Esophagus mucosa (tissue), 1 donor: Measurements from ENCODE around the gene ZBTB16. TPM values are rescaled to one million over a fixed set of nuclear protein-coding genes. Genes with fewer than 3 reads are reported as not detected.
A peak's percentile ranks its signal among the peaks of the same experiment; 100 is the strongest.

Experiments
- ATAC-seq: fragments of 200-7000 bp; cut with Tn5 transposase; one replicate; pipeline ENCODE4 v1.9.1; 2020
- total RNA-seq: library from RNA; stranded (reverse); gene quantifications from one replicate; pipeline ENCODE4 v1.2.4, GENCODE V29; 2023
- donor health status: DM: yes; HTN: yes; CAD: no.

Gene ZBTB16
- total RNA-seq, 1 donor from 2014 or later: 5.4 TPM

DNA sequence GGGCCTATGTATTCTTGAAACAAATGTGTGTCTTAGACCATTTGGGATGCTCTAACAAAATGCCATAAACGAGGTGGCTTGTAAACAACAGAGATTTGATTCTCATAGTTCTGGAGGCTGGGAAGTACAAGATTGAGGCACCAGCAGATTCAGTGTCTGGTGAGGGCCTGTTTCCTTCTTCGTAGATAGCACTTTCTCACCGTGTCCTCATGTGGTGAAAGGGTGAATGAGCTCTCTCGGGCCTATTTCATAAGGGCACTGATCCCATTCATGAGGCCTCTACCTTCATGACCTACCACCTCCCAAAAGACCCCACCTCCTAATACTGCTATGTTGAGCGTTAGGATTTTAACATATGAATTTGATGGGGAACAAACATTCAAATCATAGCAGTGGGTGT, 230.3 kb downstream of the ZBTB16 start:
- ATAC-seq: no peak

DNA sequence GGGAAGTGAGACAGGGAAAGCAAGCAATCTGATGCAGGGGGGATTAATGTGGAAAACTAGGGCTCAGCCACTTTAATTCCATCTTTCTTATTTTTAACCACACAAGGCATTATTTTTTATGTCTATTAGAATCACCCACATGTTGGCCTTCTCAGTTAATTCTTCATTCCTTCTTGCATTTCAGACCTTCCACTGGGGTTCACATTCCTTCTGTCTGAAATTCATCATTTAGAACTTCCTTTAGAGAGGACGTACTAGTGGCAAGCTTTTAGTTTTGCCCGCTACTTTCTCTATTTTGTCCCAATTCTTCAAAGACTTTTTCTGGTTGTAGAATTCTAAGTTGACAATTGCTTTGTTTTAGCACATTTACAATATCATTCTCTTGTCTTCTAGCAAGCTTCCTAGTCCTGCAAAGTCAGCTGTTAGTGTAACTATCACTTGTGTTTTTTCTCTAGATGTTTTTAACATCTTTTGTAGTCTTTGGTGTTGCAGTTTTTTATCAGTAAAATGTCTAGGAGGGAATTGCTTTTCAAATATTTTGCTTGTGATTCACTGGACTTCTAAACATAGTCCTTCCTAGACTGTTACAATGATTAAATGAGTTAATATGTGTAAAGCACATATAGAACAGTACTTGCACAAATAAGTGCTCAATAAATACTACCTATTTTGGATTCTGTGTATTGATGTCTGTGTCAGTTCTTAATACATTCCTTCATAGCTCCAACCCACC, 231.2 kb downstream of the ZBTB16 start:
- ATAC-seq: no peak

DNA sequence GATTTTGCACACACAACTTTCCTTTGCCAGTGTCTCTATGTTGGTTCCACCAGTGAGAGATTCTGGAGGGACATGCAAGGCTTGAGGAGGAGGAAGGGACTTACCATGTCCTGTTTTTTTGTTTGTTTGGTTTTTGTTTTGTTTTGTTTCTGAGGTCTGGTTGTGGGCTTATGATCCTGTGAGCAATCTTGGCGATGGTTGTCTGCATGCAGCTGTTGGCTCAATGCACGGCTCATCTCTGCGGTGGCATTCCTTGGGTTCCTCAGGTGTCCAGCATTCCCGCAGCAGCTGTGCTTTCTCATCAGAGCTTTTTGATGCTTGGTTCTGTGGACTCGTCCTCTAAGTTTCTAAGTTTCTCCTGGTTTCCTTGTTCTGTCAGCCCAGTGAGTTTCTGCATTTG, 231.9 kb downstream of the ZBTB16 start:
- no peak for ATAC-seq

DNA sequence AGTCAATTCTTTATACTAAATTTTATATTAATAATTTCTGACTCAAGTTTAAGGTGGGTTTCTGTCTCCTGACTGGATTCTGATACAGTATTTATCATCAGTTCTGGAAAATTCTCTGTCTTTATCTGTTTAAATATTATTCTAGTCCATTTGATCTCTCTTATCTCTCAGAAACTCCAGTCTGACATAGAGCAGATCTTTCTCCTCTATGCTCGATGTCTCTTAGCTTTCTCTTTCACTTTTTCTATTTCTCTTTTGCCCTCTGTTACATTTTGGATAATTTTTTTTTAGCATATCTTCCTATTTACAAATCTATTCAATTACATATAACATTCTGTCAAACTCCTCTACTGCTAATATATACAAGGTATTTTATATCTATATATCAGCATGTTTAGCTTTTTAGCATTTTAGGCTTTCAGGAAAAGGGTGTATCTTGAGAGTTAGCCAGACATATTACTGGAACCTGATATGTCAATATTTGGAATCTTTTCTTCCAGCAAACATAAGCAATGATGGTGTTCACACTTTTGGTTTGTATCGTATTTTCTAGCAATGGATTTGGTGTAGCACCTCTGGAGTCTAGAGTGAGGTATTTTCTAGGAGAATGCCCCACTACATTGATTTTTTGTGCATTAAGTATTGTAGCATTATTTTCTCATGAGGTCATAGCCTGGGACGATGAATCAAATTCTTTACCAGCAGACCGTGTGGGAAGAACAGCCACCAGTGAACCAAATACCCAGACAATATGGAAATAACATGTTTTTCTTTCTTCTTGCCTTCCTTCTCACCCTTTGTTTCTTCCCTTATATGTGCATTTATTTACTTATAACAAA, 232.6 kb downstream of the ZBTB16 start:
- no peak for ATAC-seq

DNA sequence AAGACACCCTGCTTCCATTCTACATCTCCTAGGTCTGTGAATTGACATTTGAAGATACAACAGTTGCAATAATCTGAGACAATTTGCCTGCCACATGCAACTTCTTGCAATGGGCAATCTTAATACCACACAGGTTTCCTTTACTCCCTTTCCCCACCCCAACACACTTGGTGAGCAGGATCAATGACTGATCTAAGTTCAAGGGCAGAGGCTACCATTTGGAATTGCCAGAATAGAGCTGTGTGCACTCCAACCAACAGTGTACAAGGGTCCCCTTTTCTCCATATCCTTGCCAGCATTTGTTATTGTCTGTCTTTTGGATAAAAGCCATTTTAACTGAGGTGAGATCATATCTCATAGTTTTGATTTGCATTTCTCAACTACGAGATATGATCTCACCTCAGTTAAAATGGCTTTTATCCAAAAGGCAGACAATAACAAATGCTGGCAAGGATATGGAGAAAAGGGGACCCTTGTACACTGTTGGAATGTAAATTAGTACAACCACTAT, 233.7 kb downstream of the ZBTB16 start:
- no peak for ATAC-seq

DNA sequence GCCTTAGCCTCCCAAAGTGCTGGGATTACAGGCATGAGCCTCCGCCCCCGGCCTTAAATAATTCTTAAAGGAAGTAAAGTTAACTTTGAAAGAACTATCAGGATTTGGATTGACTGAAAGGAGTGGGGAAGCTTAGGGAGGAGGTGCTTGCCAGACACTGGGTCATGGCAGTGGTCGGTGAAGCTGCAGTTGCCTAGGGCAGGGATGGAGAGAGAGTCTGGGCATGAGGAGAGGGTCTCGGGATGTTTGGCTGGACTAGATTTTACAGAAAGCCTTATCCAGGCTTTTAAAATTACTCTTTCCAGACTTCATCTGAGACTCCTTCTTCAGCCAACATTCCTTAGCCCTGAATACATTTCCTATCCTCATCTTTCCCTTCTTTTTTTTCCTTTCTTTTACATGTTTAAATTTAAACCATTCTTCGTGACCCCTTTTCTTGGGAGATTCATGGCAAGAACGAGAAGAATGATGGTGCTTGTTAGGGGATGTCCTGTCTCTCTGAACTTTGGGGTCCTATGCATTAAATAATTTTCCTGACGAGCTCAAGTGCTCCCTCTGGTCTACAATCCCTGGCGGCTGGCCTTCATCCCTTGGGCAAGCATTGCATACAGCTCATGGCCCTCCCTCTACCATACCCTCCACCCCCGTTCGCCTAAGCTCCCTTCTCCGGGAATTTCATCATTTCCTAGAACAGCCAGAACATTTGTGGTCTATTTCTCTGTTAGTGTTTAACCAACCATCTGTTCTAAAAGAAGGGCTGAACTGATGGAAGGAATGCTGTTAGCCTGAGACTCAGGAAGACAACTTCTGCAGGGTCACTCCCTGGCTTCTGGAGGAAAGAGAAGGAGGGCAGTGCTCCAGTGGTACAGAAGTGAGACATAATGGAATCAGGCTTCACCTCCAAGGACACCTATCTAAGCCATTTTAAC, 236.4 kb downstream of the ZBTB16 start, which contains the start of gene NNMT:
Gene NNMT, plus strand, starts transcription at position 724 of the 929 bp plus-strand sequence. Its CDS starts 158 bp downstream, at position 882.
- peak; percentile 52 for ATAC-seq

DNA sequence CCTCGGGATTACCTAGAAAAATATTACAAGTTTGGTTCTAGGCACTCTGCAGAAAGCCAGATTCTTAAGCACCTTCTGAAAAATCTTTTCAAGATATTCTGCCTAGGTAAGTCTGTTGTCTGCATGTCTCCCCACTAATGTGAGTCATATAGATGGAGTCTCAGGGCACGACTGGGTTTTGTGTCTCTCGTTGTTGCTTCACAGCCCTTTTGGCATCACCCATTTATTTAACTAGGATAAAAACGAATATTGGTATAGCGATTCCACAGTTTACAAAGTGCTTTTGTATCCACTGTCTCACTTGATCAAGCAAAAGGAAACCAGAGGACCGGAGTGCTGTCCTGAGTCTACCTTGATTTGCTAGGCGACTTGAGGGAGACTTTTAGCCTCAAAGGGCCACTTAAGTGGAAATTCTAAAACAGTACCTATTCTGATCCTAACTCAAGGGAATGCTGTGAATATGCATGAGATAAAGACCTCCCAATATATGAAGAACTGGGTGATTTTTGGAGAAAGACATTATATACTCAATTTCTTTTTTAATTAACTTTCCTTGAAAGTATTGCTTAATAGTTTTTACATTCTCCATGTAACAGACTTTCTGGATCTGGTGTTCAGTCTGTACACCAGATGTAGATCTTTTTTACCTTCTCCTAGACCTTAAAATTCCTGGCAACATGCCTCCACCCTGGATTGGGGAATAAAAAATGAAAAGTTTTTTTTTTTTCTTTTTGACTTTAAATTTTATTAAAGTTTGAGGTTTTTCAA, 237.3 kb downstream of the ZBTB16 start:
- ATAC-seq: no peak

DNA sequence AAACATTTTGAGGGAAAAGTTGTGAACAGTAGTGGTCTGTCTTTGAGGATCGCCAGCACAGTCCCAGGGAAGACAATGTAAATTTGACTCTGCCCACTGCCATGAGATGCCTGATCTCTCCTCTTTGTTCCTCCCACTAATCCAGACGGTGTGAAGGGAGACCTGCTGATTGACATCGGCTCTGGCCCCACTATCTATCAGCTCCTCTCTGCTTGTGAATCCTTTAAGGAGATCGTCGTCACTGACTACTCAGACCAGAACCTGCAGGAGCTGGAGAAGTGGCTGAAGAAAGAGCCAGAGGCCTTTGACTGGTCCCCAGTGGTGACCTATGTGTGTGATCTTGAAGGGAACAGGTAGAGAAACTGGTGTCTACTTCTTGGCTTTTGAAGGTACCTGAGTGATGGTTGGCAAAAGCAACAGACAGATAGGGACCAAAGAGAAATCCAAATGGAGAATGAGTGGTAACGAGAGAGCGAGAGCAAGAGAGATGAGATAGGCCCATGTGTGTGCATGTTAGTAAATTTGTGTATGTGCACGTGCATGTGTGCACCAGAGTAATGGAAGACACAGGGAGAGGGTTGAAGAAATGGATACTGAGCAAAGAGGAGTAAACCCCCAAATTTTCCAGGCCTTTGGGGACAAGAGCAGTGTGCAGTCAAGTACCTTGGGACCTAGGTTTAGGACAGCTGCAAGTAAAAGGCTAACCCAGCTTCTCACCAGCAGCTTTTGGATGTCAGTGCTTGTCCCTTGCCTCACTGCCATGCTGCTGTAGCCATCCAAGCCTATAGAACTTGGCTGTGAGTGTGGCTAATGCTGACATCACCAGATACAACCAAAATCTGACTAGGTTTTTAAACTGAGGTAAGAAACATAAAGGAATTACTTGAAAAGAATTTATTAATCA, 238.5 kb downstream of the ZBTB16 start:
- ATAC-seq: no peak

DNA sequence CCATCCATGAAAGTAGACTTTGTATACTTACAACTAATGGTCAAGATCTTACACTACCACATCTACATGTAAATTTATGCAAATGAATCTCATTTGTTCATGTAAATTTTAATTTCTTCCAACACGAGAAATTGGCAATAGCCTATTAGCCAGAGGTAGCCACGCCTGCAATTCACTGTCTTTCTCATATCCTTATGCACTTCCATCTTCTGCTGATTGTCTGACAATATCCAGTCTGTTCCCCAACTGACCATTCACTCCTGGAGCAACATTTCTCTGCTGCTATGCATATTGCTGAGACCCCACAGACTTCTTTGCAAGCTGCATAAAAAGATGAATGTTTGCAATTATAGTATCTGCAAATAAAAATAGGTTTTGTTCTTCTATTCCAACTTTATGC, 239.2 kb downstream of the ZBTB16 start:
- no peak for ATAC-seq

Other genes with a start within 250 kb of the ZBTB16 start
- 15.3 TPM for gene USP28, start 184.1 kb upstream of the ZBTB16 start, total RNA-seq
- 0.28 TPM for gene HTR3B, start 154.9 kb upstream of the ZBTB16 start, total RNA-seq
- not detected for gene HTR3A, start 84.6 kb upstream of the ZBTB16 start, total RNA-seq
- gene NNMT, start 236.7 kb downstream of the ZBTB16 start, total RNA-seq: 16.8 TPM